Effector CD4-positive, alpha-beta T cell (primary cell): ENCODE data around the gene CD244.
"Not testable (repeated sequence)": the region's sequence is repeated elsewhere in the genome, so short reads cannot be mapped to it uniquely, and the experiment has no call there.

Experiments used
- DNase-seq: peaks from one replicate; pipeline ENCODE4 v3.0.0-alpha.2; 2020

CD244 gene

GRCh38 chr1:160877221-160877620 lies 14.5 kb upstream of the CD244 start:
- DNase-seq: no peak

DNA sequence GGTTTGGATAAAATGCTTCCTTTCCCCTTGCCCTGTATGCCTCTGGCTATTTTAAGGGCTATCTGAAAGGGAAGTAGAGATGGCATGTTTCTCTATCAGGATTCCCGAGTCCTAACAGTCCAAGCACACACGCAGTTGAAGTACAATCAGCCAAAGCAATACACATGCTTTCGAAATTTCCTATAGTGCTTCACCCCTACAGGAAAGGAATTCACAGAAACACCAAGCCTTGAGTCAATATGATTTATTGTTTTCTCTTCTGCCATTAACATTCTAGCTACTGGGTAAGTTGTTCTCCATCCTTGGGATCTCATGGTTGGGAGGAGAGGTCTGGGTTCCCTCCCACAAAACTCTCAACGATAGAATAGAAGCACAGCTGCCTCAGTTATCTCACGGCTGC lies 13.6 kb upstream of the CD244 start:
- DNase-seq: no peak

GRCh38 chr1:160875591-160875990 lies 12.9 kb upstream of the CD244 start:
- DNase-seq: not testable (repeated sequence)

DNA sequence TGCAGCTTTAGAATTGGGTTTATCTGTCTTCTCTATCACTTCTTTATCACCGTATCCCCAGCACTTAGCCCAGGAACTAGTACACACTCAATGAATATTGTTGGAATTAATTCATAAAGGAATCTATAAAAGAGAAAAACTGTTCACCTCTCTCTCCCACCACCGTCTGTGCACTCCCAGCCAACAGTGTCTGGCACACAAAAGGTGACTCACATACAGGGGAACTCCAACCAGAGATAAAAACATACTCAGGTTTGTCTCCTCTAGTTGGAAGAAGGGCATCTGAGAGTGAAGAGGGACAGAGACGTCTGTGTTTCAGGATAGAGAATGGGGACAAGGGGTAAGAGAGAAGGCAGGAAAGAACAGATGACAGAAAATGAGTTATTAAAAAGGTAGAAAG lies 12.2 kb upstream of the CD244 start:
- DNase-seq: no peak

GRCh38 chr1:160868141-160868540 lies 5.5 kb upstream of the CD244 start:
- DNase-seq: no peak

- DNase-seq: not testable (repeated sequence)
These were observed 5.0 kb upstream of the CD244 start for GRCh38 chr1:160867651-160868050.

- DNase-seq: no peak
These were observed 4.1 kb upstream of the CD244 start for GRCh38 chr1:160866695-160867260.

GRCh38 chr1:160866001-160866694 lies 3.5 kb upstream of the CD244 start:
- DNase-seq: no peak

- DNase-seq: no peak
These were observed 2.6 kb upstream of the CD244 start for GRCh38 chr1:160865337-160865736.

DNA sequence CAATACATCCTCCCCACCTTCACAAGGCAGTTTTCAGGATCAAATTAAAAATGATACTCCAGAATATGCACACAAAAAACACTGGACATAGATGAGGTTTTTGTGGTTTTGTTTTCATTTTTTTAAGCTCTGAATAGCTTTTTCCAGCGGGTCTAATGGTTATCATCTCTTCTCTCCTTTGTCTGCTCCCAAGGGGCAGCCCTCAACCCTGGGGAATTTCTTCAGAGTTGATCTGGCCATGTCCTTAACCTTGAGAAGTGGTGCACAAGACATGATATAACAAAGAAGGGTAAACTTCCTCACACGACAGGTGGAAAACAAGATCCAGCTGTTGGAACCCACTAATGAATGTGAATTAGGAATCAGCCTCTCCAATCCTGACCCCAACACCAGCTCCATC lies 1.5 kb upstream of the CD244 start:
- DNase-seq: no peak

GRCh38 chr1:160863774-160864131 lies 1.1 kb upstream of the CD244 start:
- no peak for DNase-seq

DNA sequence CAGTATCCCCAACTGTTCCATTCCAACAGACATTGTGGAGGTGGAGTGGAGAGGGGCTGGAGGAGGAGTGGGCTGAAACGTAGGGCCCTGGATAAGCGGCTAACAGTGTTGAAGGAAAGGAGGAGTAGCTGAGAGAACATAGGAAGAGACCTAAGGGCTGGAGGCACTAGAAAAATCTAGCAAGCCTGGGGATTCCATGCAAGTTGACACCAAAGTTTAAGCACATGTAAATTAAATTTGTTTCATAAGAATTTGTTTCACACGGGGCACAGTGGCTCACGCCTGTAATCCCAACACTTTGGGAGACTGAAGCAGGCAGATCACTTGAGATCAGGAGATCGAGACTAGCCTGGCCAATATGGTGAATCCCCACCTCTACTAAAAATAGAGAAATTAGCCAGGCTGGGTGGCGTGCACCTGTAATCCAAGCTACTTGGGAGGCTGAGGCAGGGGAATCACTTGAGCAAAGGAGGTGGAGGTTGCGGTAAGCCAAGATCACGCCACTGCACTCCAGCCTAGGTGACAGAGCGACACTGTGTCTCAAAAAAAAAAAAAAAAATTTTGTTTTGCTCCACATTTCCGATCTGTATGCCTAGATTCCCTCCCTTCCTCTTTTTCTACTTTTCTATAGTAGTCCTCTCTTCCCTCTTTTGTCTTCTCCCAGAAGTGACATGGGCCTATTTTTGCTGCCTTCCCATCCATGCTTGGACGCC lies 530 bp upstream of the CD244 start:
- DNase-seq: no peak

GRCh38 chr1:160860840-160861505 lies 1.7 kb downstream of the CD244 start:
- no peak for DNase-seq

DNA sequence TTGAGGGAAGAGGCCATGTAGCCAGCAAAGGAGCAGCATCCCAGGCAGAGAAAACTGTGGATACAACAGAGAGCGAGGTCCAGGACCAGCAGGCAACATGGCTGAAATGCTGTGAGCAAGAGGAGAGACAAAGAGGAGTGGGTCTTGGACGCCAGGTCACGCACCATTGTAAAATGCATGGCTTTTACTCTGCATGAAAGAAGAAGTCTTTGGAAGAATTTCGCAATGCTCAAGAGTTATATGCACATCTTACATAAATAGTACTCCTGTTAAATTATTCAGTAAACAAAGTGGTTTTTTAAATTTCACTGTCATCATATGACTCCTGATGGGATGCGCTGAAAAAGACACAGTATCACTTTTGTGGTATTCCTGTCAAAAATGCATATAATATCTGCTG lies 3.5 kb downstream of the CD244 start:
- no peak for DNase-seq

GRCh38 chr1:160858507-160858906 lies 4.2 kb downstream of the CD244 start:
- no peak for DNase-seq

DNA sequence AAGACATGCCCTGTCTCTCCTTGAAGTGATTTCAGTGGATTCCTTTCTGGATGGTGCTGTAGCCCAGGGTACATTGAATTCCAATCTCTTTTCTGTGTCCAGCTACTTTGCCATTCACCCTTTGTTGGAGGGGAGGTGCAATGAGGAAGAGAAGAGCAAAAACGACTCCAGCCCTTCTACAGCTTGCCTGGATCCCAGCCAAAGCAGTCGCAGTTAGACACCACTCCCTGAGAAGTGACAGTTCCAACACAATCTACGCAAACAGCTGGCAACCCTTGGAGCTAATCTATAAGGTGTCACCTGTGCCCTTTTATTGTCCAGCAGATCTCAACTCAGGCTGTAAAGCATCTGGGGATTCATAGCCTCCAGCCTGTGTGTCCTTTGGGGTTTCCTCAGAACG lies 4.6 kb downstream of the CD244 start:
- no peak for DNase-seq

- no peak for DNase-seq
These were observed 7.3 kb downstream of the CD244 start for GRCh38 chr1:160855181-160855981.

DNA sequence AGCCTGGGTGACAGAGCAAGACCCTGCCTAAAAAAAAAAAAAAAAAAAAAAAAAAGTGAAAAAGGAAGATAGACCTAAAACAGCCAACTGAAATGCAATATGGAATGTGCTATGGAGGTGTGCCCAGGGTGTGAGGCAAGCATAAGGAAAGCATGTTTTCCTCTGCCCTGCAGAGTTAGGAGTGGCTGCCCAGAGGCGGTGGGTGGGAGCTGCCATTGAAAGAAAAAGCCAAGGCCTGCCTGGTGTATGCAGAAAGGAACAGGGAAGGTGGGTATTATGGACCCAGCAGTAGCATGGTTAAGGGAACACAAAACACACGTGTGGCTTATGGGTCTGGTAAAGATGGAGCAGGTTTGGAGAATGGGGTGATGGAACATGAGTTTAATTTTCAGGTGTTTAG lies 8.9 kb downstream of the CD244 start:
- no peak for DNase-seq

DNA sequence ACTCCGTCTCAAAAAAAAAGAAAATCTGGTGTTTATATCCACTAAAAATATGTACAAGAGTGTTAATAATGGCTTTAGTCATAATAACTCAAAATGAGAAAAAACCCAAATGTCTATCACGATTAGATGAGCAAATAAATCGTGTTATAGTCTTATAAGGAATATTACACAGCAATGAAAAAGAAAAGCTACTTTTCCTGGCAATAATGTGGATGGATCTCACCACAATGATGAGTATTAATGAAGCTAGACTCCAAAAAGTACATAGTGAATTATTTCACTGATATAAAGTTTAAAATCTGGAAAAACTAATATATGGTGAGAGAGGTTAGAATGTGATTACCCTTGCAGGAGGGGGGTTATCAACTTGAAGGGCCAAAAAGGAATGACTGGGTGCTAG lies 9.7 kb downstream of the CD244 start:
- DNase-seq: no peak

GRCh38 chr1:160850993-160851392 lies 11.7 kb downstream of the CD244 start:
- DNase-seq: no peak

GRCh38 chr1:160850541-160850940 lies 12.1 kb downstream of the CD244 start:
- DNase-seq: no peak

DNA sequence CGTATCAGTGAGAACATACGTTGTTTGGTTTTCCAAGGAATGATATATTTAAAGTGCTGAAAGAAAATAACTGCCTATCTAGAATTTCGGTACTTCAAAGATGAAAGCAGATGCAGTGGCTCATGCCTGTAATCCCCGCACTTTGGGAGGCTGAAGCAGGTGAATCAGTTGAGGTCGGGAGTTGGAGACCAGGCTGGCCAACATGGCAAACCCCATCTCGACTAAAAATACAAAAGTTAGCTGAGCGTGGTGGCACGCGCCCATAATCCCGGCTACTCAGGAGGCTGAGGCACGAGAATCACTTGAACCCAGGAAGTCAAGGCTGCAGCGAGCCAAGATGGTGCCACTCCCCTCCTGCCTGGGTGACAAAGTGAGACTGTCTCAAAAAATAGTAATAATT lies 16.4 kb downstream of the CD244 start:
- DNase-seq: no peak
